Kidney (tissue), 14 donors: ENCODE data around the gene CYP11A1. TPM values are rescaled to one million over a fixed set of nuclear protein-coding genes. Genes with fewer than 3 reads are reported as not detected.

ENCODE experiments used
- DNase-seq, 5 donors: peaks; one replicate each; pipeline ENCODE4 v3.0.0-alpha.2; 2013 to 2020
- FAIRE-seq: peaks from 2 replicates; lab custom pipeline; 2012; peaks lifted over from hg19 to GRCh38; lab: Jason Lieb, UNC
- H3K27ac ChIP-seq, 2 donors: one replicate each; pipeline ENCODE4 v1.7.0; 2013; ENCODE audit warnings: low read depth in 2 of 2, low read length in 2 of 2, inconsistent platforms in 1 of 2
- H3K27me3 ChIP-seq: one replicate; pipeline ENCODE4 v1.7.1; 2013; ENCODE audit warnings: low read length, inconsistent platforms; ENCODE audit not compliant: control insufficient read depth, insufficient read depth
- H3K36me3 ChIP-seq, 3 donors: one replicate each; pipeline versions ENCODE4 v1.7.0 to v1.7.1; 2013; ENCODE audit warnings: low read length in 3 of 3, control low read depth in 1 of 3, inconsistent platforms in 1 of 3; ENCODE audit not compliant: insufficient read depth in 3 of 3, control insufficient read depth in 2 of 3
- H3K4me1 ChIP-seq, 3 donors: one replicate each; pipeline versions ENCODE4 v1.7.0 to v1.7.1; 2013; ENCODE audit warnings: low read length in 3 of 3, inconsistent platforms in 1 of 3, low read depth in 1 of 3; ENCODE audit not compliant: control insufficient read depth in 2 of 3, insufficient read depth in 2 of 3
- H3K4me3 ChIP-seq, 3 donors: one replicate each; pipeline versions ENCODE4 v1.7.0 to v1.8.1; 2013; ENCODE audit warnings: low read length in 3 of 3, control low read depth in 1 of 3, inconsistent platforms in 1 of 3
- H3K9ac ChIP-seq, 3 donors: one replicate each; pipeline versions ENCODE4 v1.7.0 to v1.7.1; 2013; ENCODE audit warnings: low read length in 3 of 3, control low read depth in 1 of 3, inconsistent platforms in 1 of 3
- H3K9me3 ChIP-seq, 3 donors: one replicate each; pipeline versions ENCODE4 v1.7.0 to v1.7.1; 2013; ENCODE audit warnings: low read length in 3 of 3, control low read depth in 1 of 3, inconsistent platforms in 1 of 3; ENCODE audit not compliant: control insufficient read depth in 2 of 3, insufficient read depth in 1 of 3
- CTCF ChIP-seq: IDR thresholded peaks from 3 replicates; pipeline ENCODE4 v1.5.1; 2012; ENCODE audit warnings: mild to moderate bottlenecking, moderate library complexity, borderline replicate concordance; ENCODE audit not compliant: insufficient read depth; ENCODE audit errors: extremely low read depth
- intact Hi-C: fragments of 100-400 bp; cut with DNase I; formaldehyde crosslinking; loops from one replicate; pipeline ENCODE4 v1.11.1; 2022
- polyA plus RNA-seq: library from polyadenylated mRNA; stranded (reverse); fragments of 350-450 nt; fragmentation: Illumina TruSeq; extraction: RNeasy Lipid Tissue Mini Kit (QIAGEN cat#74804); gene quantifications from one replicate; pipeline ENCODE4 v1.2.3, GENCODE V29; 2014; ENCODE audit warnings: low read depth, low replicate concordance; ENCODE audit not compliant: insufficient read depth
- total RNA-seq: library from RNA; stranded (reverse); fragmentation: NEBNext Ultra II Directional; extraction: Animal tissue kit (Norgen Biotek cat#: 25700); gene quantifications from one replicate; pipeline ENCODE4 v1.2.1, GENCODE V29; 2021
- donor health status: control.
- donor health status: control.
- donor health status: control.
- donor health status: control.
- donor health status: control.
- donor health status: DM: yes; HTN: yes; CAD: no.
- donor health status: Normal renal cell carcinoma (clear cell type).

Gene CYP11A1
- total and polyA plus RNA-seq, 2 donors from 2014 or later: 0.13 to 2.7 TPM

- FAIRE-seq: no peak
Measured at GRCh38 chr15:74402873-74403587, 35.6 kb upstream of the CYP11A1 start.

GRCh38 chr15:74402337-74402841 lies 34.9 kb upstream of the CYP11A1 start:
- no peak for FAIRE-seq
- H3K9ac ChIP-seq: no peak overlapping the region
- H3K27ac ChIP-seq: no peak overlapping the region
- no peak for TF ChIP-seq CTCF
- no peaks in the 10 kb centered on the region for H3K27me3 ChIP-seq
- peaks cover 0 to 5% (median 4%) of the 10 kb centered on the region in 3 donors for H3K4me1 ChIP-seq
- intact Hi-C loops: no loop called here
- no peaks in the 10 kb centered on the region for H3K9me3 ChIP-seq
- H3K4me3 ChIP-seq: no peak overlapping the region
- H3K36me3 ChIP-seq: no peaks in the 10 kb centered on the region
- no peak for DNase-seq

More at GRCh38 chr15:74402873-74403587, 35.6 kb upstream of the CYP11A1 start:
- no peak overlapping the region for H3K4me3 ChIP-seq
- no peak overlapping the region for H3K9ac ChIP-seq
- DNase-seq: peak in 4 of 5 donors; percentile 59 to 71 (median 65)
- no peak for TF ChIP-seq CTCF
- H3K9me3 ChIP-seq: no peaks in the 10 kb centered on the region
- no peak overlapping the region for H3K27ac ChIP-seq
- intact Hi-C loops: no loop called here
- H3K4me1 ChIP-seq: peaks cover 0 to 5% (median 4%) of the 10 kb centered on the region in 3 donors
- H3K36me3 ChIP-seq: no peaks in the 10 kb centered on the region
- no peaks in the 10 kb centered on the region for H3K27me3 ChIP-seq

- TF ChIP-seq CTCF: no peak
- H3K27me3 ChIP-seq: no peaks in the 10 kb centered on the region
- H3K9me3 ChIP-seq: no peaks in the 10 kb centered on the region
- DNase-seq (no peak), FAIRE-seq (no peak)
- no peak overlapping the region for H3K4me3 ChIP-seq
- no peak overlapping the region for H3K9ac ChIP-seq
- no peaks in the 10 kb centered on the region for H3K36me3 ChIP-seq
- peaks cover 0 to 3% (median 2%) of the 10 kb centered on the region in 3 donors for H3K4me1 ChIP-seq
- intact Hi-C loops: no loop called here
- H3K27ac ChIP-seq: no peak overlapping the region
Measured at GRCh38 chr15:74400915-74401757, 33.7 kb upstream of the CYP11A1 start.
